IPS DF 6.9 (cell line): ENCODE data around the gene SPTBN1.

Experiments used
- DNase-seq: peaks from one replicate; pipeline ENCODE4 v3.0.0-alpha.2; 2013; ENCODE audit warnings: low read depth, low spot score
- H3K27ac ChIP-seq: one replicate; pipeline ENCODE4 v1.5.1; 2013; ENCODE audit warnings: low read length, control low read depth
- H3K27me3 ChIP-seq: 2 replicates; pipeline ENCODE4 v1.6.1; 2013; ENCODE audit warnings: mild to moderate bottlenecking, low read length; ENCODE audit not compliant: control insufficient read depth, insufficient read depth
- H3K36me3 ChIP-seq: 2 replicates; pipeline ENCODE4 v1.6.1; 2013; ENCODE audit warnings: low read length; ENCODE audit not compliant: control insufficient read depth, insufficient read depth
- H3K4me1 ChIP-seq: 2 replicates; pipeline ENCODE4 v1.6.1; 2013; ENCODE audit warnings: low read length; ENCODE audit not compliant: control insufficient read depth, insufficient read depth
- H3K4me3 ChIP-seq: 2 replicates; pipeline ENCODE4 v1.5.1; 2013; ENCODE audit warnings: mild to moderate bottlenecking, low read length
- H3K9me3 ChIP-seq: 2 replicates; pipeline ENCODE4 v1.6.1; 2013; ENCODE audit warnings: low read length, inconsistent platforms; ENCODE audit not compliant: control insufficient read depth, insufficient read depth
- WGBS: extraction: QIAGEN DNeasy Blood & Tissue Kit; methylation state at CpG from one replicate; pipeline ENCODE4 v1.1.7; 2013; ENCODE audit warnings: mixed read lengths, missing lambda C conversion rate; ENCODE audit not compliant: insufficient read length, insufficient coverage; 5-methylcytosine and 5-hydroxymethylcytosine counted together

SPTBN1 gene

GRCh38 chr2:54470266-54470938 is 14.3 kb downstream of the SPTBN1 start:
- no CpG with 5 or more reads among the region's 6 CpGs for WGBS
- no peak overlapping the region for H3K4me3 ChIP-seq
- peaks cover 2% of the 10 kb centered on the region; the same call in 1 of the 2 replicates for H3K4me1 ChIP-seq
- no peak for DNase-seq
- H3K9me3 ChIP-seq = no peaks in the 10 kb centered on the region
- no peaks in the 10 kb centered on the region for H3K36me3 ChIP-seq
- no peaks in the 10 kb centered on the region for H3K27me3 ChIP-seq
- no peak overlapping the region for H3K27ac ChIP-seq

- WGBS = no CpG with 5 or more reads among the region's 1 CpG
- H3K27ac ChIP-seq = no peak overlapping the region
- H3K9me3 ChIP-seq = no peaks in the 10 kb centered on the region
- no peaks in the 10 kb centered on the region for H3K36me3 ChIP-seq
- no peak for DNase-seq
- no peaks in the 10 kb centered on the region for H3K27me3 ChIP-seq
- peaks cover 2% of the 10 kb centered on the region; the same call in 1 of the 2 replicates for H3K4me1 ChIP-seq
- no peak overlapping the region for H3K4me3 ChIP-seq
These were observed 15.1 kb downstream of the SPTBN1 start for GRCh38 chr2:54471221-54471711.

GRCh38 chr2:54473851-54474250 is 17.7 kb downstream of the SPTBN1 start:
- no CpG with 5 or more reads among the region's 1 CpG for WGBS
- Histone ChIP-seq H3K4me1 (peaks cover 2% of the 10 kb centered on the region; the same call in 1 of the 2 replicates), H3K27ac (no peak overlapping the region), H3K27me3 (no peaks in the 10 kb centered on the region), H3K4me3 (no peak overlapping the region), H3K9me3 (no peaks in the 10 kb centered on the region), H3K36me3 (no peaks in the 10 kb centered on the region)
- DNase-seq = no peak

GRCh38 chr2:54475285-54475684 is 19.2 kb downstream of the SPTBN1 start:
- H3K36me3 ChIP-seq = no peaks in the 10 kb centered on the region
- no peaks in the 10 kb centered on the region for H3K4me1 ChIP-seq
- no peak for DNase-seq
- H3K9me3 ChIP-seq = no peaks in the 10 kb centered on the region
- H3K27ac ChIP-seq = no peak overlapping the region
- H3K27me3 ChIP-seq = no peaks in the 10 kb centered on the region
- WGBS = no CpG with 5 or more reads among the region's 3 CpGs
- no peak overlapping the region for H3K4me3 ChIP-seq

- Histone ChIP-seq H3K4me3 (no peak overlapping the region), H3K27ac (no peak overlapping the region), H3K9me3 (no peaks in the 10 kb centered on the region), H3K27me3 (no peaks in the 10 kb centered on the region), H3K36me3 (no peaks in the 10 kb centered on the region), H3K4me1 (no peaks in the 10 kb centered on the region)
- no peak for DNase-seq
- no CpG with 5 or more reads among the region's 5 CpGs for WGBS
These were observed 19.8 kb downstream of the SPTBN1 start for GRCh38 chr2:54475919-54476318.

- Histone ChIP-seq H3K4me1 (no peaks in the 10 kb centered on the region), H3K4me3 (no peak overlapping the region), H3K9me3 (no peaks in the 10 kb centered on the region), H3K27ac (no peak overlapping the region), H3K36me3 (no peaks in the 10 kb centered on the region), H3K27me3 (no peaks in the 10 kb centered on the region)
- WGBS = no CpG with 5 or more reads among the region's 2 CpGs
- DNase-seq = no peak
These were observed 20.7 kb downstream of the SPTBN1 start for GRCh38 chr2:54476852-54477251.

- H3K4me3 ChIP-seq = no peak overlapping the region
- H3K27ac ChIP-seq = no peak overlapping the region
- no peaks in the 10 kb centered on the region for H3K36me3 ChIP-seq
- DNase-seq = no peak
- no peaks in the 10 kb centered on the region for H3K4me1 ChIP-seq
- H3K9me3 ChIP-seq = no peaks in the 10 kb centered on the region
- no peaks in the 10 kb centered on the region for H3K27me3 ChIP-seq
- WGBS = no CpG with 5 or more reads among the region's 4 CpGs
These were observed 21.8 kb downstream of the SPTBN1 start for GRCh38 chr2:54477896-54478295.

GRCh38 chr2:54478899-54479298 is 22.8 kb downstream of the SPTBN1 start:
- DNase-seq = no peak
- no peak overlapping the region for H3K4me3 ChIP-seq
- no peaks in the 10 kb centered on the region for H3K27me3 ChIP-seq
- H3K4me1 ChIP-seq = no peaks in the 10 kb centered on the region
- no peak overlapping the region for H3K27ac ChIP-seq
- H3K36me3 ChIP-seq = no peaks in the 10 kb centered on the region
- no CpG with 5 or more reads among the region's 1 CpG for WGBS
- H3K9me3 ChIP-seq = no peaks in the 10 kb centered on the region

GRCh38 chr2:54479424-54479823 is 23.3 kb downstream of the SPTBN1 start:
- no peaks in the 10 kb centered on the region for H3K4me1 ChIP-seq
- H3K9me3 ChIP-seq = no peaks in the 10 kb centered on the region
- no peak overlapping the region for H3K27ac ChIP-seq
- no CpG with 5 or more reads among the region's 2 CpGs for whole genome bisulfite sequencing
- H3K4me3 ChIP-seq = no peak overlapping the region
- DNase-seq = no peak
- no peaks in the 10 kb centered on the region for H3K27me3 ChIP-seq
- no peaks in the 10 kb centered on the region for H3K36me3 ChIP-seq

GRCh38 chr2:54480025-54480424 is 23.9 kb downstream of the SPTBN1 start:
- no peaks in the 10 kb centered on the region for H3K36me3 ChIP-seq
- no peaks in the 10 kb centered on the region for H3K9me3 ChIP-seq
- no peak overlapping the region for H3K27ac ChIP-seq
- WGBS = no CpG with 5 or more reads among the region's 2 CpGs
- H3K4me1 ChIP-seq = no peaks in the 10 kb centered on the region
- no peak overlapping the region for H3K4me3 ChIP-seq
- no peak for DNase-seq
- H3K27me3 ChIP-seq = no peaks in the 10 kb centered on the region

GRCh38 chr2:54481686-54482085 is 25.6 kb downstream of the SPTBN1 start:
- H3K27ac ChIP-seq = no peak overlapping the region
- no peaks in the 10 kb centered on the region for H3K36me3 ChIP-seq
- H3K4me3 ChIP-seq = no peak overlapping the region
- no CpG with 5 or more reads among the region's 3 CpGs for WGBS
- H3K9me3 ChIP-seq = no peaks in the 10 kb centered on the region
- no peak for DNase-seq
- H3K27me3 ChIP-seq = no peaks in the 10 kb centered on the region
- H3K4me1 ChIP-seq = no peaks in the 10 kb centered on the region
